Activated CD8-positive, alpha-beta memory T cell treated with anti-CD3 and anti-CD28 coated beads for 48 hours (primary cell): ENCODE data around the gene PCDHB14.

Source experiments
- DNase-seq, 3 experiments: peaks; one replicate each; pipeline ENCODE4 v3.0.0-alpha.2; 2020; ENCODE audit warnings: low read depth in 2 of 3, low spot score in 2 of 3

The PCDHB14 gene

DNA sequence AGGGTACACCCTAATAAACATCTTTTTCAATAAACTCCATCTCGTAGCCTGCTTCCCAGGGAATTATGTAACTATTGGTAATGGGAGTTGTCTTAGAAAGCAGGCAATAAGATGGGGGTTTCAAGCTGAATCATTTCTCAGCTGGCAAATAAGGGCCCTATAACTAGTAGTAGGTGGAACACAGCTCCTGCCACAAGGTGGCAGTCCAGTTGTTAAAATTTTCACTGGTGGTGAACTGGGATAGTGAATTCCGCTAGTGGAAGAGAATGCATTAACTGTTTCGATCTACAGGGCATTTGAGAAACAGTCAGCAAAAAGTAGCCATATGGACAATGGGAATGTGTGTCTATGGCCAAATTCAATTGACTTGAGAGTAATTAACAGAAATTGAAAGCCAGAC, 49.8 kb downstream of the PCDHB14 start:
- DNase-seq: no peak
